Measurements from ENCODE around the gene PLIN5.

The PLIN5 gene, protein sequence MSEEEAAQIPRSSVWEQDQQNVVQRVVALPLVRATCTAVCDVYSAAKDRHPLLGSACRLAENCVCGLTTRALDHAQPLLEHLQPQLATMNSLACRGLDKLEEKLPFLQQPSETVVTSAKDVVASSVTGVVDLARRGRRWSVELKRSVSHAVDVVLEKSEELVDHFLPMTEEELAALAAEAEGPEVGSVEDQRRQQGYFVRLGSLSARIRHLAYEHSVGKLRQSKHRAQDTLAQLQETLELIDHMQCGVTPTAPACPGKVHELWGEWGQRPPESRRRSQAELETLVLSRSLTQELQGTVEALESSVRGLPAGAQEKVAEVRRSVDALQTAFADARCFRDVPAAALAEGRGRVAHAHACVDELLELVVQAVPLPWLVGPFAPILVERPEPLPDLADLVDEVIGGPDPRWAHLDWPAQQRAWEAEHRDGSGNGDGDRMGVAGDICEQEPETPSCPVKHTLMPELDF

DNA sequence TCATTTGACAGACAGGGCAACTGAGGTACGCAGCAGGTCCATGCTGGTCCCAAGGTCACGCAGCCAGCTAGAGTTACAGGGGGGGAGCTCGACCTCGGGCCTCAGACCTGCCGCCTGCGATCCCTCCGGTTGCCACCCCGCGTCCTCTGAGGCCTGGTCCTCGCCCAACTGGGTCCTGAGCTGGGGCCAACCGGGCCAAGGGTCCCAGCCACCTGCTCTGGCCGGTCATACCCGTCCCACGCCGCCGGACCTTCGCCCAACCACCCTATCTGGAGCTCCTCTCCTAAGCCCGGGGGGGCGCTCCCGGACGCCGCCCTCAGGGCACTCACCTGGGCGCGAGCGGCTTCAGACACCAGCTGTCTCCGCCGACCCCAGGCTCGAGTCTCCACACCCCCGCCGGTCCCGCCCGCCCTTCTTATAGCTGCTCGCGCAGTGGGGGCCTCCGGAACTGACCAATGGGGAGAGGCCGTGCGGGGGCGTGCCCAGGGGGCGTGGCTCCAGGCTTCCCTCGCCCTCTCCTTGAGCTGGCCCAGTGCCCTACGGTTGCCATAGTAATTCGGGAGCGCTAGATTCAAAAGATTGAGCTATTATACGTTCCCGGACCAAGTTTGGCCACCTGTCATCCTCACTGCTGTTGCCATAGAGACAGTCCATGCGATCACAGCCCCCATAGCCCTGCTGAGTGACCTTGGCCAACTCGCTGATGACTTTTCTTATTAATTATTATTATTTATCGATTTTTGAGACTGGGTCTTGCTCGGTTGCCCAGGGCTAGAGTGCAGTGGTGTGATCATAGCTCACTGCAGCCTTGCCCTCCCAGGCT, at the start of gene PLIN5:
Gene PLIN5 (minus strand): TSS at position 389 of the 823 bp plus-strand sequence. CDS start 1,150 bp downstream, outside the sequence.
- peak; percentile 71 to 76 for DNase-seq

DNA sequence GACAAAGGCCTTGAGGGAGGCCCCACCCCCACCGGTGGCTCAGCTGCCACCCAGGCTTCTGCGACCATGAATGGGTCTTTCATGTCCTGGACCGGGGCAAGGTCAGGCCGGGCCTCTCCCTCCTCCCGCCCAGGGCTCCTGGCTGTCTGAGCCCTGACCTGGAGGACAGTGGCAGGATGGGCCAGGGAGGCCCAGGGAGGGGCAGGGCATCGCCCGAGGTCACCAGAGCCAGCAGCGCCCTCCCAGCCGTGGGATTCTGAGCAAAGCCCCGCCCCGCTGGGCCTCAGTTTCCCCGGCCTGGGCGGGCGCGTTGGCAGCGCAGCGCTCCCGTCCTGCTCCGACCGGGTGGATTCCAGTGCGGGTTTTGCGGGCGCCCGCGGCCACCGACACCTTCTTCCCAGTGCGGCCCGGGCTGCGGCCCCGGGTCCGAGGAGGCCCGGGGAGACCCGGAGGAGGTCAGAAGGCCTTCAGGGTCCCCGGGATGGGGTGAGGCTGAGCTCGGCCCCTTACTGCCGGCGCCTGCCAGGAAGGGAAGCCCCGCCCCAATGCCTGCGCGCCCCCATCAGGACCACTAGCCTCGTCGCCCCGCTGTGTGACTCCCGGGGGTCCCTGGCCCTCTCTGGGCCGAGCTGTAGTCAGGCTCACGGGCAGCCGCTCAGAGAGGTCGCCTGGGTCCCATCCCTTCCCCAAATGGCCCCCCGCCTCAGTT, 49.1 kb upstream of the PLIN5 start:
- DNase-seq = no peak

DNA sequence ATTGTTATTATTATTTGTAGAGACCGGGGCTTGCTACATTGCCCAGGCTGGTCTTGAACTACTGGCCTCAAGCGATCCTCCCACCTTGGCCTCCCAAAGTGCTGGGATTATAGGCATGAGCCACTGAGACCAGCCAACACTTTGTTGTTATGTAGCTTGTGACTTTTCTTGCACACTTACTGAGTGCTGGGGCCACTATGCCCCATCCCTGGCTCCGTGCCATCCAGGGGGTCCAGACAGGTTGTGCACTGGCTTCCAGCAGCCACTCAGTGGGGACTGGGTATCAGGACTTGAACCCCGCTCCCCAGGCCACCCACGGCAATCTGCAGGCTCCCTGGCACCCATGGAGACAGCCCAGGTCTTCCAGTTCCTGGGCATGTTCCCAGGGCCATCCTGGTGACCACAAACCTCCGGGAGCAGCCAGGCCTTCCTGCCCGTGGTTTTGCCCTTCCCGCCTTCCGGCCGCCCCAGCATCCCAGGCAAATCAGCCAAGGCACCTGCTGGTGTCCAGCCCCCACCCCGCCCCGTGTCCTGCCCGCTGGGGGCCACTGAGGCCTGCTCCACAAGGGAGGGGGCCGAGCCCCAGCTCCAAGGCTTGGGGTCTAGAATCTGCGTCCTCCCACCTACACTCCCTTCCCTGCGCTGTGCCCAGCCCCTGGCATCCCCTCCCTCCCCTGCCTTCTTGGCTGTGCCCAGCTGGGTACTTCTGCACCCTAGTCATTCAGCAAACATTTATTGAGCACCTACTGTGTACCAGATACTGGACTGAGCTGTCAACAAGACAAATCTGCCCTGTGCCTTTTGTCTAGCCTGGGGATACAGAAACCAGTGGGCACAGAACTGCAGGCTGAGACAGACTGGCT, 48.2 kb upstream of the PLIN5 start:
- DNase-seq = no peak

DNA sequence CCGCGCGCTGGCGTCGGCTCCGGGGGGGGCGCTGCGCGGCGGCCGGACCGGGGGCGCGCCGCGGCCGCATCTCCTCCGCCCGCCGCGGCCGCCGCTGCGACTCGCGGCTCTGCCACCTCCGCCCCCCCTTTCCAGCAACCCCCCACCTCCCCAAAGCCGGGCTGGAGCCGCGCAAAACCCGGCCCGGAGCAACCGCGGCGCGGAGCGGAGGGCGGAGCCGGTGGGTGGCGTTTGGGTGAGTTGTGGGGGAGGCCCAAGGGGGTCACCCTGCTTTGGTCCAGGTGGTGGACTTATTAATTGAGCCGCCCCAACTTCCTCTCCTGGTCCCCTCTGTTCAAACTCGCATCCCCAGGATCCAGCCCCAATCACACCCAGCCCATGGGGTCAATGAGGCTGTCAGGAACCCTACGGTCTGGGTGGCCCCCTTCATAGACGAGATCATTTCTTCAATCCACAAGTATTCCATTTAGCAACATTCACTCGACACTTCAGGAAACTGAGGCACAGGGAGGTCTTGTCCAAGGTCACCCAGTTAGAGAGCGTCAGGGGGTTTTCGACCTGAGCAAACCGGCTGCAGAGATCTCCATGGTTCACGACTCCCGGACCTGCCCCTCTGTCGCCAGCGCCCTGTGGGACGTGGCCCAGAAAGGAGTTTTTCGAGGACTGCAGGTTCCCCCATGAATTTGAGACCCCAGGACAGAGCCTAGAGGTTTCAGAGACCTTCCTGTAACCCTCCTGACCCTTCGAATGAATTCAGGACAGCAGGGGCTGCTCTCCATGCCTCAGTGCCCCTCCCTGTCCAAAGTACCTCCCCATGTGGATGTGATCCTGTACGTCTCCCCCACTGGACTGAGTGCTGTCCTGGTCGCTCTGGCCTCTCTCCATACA, 46.9 kb upstream of the PLIN5 start:
- no peak for DNase-seq

DNA sequence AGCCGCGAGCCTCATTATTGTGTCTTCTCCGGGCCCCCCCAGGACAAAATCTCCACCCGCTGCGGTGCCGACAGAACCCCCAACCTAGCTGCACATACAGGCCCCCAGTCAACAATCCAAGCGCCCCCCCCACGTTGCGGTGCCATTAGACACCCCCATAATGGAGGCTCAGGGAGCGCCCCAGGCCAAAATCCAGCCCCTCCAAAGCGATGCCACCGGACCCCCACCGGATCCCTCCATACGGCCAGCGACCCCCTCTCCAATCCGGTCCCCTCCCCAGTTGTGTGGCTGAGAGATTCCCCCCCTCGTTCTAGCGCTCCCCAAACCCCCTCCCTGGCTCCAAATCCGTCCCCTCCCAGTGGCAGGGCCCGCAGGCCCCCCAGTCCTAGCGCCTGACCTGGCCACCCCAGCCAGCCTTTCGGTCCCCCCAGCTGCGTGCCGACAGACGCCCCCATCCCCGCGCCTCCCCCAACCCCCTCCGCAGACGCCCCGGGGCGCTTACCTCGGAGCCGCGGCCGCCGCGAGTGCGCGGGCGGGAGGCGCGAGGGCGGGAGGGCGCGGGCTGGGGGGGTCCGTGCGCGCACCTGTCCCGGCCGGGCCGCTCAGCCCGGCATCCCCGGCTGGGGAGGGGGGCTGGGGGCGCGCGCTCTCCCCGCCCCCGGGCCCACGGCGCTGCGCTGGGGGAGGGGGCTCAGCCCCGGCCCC, 46.1 kb upstream of the PLIN5 start:
- DNase-seq = no peak

DNA sequence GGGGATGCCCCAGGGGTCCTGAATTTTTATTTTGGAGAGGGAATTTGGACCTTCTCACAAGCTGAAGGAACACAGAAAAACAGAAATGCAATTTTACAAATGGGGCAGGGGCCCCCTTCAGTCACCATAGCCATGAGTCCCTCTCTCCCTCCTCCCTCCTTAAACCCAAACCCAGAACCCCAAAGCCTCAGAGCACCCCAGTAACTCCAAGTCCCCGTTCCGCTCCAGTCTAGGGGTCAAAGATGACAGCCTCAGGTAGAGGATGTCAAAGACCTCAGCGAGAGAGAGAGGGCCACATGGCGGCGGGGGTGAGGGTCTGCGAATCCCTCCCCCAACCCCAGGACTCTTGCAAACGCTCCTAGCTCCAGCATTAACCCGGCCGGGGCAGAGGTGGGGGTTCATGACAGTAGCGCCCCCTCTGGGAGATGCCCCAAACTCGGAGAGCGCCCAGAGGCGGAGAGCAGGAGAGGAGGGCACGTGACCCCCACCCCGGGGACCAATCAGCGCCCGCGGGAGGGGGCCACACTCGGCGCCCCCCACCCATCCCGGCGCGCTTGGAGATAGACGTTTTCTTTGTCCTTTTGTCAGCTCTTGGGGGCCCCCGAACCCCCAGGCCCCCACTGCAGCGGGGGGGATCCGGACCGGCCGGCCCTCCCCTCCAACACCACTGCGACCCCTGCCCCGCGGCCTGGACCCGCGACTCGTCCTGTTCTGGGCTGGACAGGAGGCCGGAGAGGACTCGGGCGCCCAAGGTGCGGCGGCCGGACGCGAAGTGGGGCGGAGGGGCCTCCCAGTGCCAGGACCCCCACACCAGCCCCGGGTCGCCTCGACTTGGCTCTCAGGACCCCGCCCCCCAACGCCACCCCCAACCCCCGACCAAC, 45.2 kb upstream of the PLIN5 start:
- no peak for DNase-seq

DNA sequence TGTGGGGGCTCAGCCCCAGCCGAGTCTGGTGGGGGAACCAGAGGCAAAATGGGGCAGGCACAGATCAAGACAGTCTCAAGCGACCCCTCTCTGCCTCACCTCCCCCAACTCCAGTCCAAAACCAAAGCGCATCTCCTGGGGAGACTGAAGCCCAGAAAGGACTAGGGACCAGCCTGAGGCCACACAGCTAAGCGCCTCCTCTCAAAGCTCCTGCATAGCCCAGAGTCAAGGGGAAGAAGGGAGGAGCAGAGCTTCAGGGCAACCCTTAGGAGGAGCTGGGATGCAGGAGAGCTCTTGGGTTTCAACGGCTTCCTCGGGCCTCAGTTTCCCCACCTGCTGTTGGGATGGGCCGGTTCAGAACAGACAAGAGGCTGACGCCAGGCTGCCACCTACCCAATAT, 44.4 kb upstream of the PLIN5 start:
- no peak for DNase-seq

DNA sequence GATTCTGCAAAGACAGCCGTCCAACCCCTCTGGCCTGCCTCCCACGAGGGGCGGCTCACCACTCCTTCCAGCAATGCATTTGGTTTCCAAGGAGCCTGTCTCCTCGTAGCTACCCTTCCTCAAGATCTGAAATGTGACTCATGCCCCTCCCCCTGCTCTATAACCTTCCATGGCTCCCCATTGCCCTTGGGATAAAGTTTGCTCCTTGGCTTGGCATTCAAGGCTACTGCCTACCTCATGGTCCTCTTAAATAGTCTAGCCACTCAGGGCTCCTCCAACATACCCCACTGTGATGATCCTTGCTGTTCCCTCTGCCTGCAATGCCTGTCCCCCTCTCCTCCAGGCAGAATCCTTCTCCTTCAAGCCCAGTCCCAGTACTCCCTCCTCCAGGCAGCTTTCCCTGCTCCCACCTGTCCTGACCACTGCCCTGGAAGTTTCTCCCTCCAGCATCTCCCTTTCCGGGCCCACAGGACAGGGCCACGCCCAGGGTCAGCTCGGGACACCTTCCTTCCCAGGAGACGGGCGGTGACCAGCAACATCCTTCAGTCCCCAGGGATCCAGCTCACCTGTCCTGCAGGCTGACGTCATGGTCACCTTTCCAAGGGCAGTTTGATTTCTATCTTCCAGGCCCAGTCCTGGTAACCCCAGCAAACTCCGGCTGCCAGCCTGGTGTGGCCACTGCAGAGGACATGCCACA, 43.7 kb upstream of the PLIN5 start:
- DNase-seq = no peak

DNA sequence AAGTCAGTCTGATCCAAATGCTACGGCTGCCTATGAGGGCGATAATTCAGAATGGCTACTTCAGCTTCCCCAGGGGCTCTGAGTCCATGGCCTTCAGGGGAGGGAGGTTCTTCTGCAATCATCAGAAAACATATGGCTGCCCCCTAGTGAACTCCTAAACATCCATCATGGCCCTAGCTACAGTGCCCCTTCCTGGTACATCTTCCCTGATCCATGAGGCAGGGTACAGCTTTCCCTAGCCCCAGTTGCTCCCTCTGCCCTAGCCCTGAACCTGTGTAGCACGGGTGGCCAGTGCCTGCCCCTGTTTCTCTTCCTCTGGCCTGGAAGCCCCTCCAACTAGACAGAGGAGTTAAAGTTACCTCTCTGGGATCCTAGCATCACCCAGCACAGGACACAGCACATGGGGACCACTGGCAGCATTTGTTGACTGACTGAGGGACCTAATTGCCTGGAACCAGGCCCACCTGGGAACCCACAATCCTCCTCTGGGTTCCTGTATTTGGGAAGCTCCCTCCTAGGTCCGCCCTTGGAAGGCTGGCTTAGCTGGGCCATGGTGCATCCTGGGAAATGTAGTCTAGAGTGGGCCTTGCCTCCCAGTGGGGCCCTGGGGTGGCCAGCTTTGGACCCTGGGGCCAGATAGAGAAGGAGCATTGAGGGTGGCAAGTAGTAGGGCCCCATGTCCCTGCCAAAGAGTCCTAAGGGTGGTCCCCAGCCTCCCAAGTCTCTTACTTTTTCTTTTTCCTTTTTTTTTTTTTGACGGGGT, 42.2 kb upstream of the PLIN5 start:
- no peak for DNase-seq

DNA sequence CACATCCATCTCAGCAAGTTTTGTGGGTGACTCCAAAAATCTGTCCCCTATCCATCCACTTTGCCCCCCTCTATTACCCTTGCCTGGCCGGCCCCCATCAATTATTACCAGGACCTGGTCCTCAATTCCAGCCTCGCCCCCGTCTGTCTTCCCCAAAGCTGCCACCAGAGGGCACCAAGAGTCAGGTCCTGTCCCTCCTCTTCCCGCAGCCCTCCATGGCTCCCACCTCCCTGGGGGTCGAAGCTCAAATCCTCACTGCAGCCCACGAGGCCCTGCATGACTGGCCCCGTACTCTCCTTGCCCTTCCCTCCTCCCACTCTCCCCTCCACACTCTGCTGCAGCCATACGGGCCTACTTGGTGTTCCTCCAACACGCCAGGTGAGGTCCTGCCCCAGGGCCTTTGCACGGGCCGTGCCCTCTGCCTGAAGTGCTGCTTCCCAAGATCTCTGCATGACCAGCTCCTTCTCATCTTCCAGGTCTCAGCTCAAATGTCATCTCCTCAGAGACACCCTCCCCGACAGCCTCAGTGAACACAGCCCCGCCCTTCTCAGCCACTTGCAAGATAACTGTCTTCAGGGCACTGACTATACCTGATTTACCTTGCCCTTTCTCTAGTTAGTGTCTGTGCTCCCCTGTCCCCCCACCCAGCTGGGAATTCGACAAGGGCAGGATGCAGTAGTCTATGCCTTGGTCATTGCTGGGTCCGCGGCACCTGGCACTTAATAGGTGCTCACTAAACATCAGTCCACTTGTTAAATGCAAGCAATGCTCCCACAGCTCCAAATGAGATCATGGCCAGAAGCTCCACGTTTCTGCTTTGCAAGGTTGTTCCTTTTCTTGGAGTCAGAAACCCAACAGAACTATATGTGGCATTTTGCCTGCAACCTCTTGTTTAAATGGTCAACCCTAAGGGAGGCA, 41.3 kb upstream of the PLIN5 start:
- peak in 1 of 2 experiments; percentile 25 for DNase-seq

DNA sequence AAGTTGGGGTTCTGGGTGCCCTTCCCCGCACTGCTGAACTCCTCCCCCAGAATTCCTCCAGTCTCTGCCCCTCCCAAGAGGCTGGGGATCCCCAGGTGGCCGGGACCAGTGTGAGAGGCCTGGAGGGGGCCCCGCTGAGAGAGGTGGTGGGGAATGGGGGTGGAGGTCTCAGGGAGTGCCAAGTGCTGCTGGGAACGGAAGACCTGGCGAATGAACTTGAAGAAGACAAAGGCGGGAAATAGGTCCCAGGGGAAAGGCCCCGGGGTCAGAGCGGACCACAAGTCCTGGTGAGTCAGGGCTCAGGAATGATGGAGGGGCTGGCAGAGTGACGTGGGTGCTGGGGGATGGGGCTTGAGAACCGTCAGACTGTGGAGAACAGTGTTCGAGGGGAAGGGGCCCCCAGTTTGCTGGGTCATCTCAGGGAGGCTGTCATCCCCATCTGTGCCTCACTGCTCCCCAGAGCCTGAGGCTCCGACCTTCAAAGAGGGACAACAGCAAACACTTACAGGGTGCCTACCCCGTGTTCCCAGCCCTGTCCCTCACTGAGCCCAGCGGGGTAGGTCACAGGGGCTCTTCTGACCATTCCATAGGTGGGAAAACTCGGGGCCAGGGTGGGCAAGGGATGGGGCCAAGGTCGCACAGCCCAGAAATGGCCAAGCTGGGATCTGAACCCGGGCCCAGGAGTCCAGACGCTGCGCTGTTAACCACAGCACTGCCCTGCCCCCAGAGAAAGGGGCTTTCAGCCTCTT, 40.4 kb upstream of the PLIN5 start:
- DNase-seq = no peak

DNA sequence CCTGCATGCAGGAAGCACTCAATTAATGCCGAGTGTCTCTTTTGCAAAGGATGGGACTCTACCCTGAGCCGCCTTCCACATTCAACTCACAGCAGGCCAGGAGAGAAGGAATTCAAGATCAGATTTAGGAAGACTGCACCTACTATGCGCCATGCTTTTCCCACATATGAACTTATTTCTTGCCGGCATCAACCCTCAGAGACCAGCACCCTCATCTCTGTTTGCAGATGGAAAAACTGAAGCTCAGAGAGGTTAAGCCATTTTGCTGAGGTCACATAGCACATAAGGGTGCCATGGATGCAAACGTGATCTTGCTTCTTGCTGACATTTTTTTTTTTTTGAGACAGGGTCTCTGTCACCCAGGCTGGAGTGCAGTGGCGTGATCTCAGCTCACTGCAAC, 38.7 kb upstream of the PLIN5 start:
- DNase-seq = no peak

DNA sequence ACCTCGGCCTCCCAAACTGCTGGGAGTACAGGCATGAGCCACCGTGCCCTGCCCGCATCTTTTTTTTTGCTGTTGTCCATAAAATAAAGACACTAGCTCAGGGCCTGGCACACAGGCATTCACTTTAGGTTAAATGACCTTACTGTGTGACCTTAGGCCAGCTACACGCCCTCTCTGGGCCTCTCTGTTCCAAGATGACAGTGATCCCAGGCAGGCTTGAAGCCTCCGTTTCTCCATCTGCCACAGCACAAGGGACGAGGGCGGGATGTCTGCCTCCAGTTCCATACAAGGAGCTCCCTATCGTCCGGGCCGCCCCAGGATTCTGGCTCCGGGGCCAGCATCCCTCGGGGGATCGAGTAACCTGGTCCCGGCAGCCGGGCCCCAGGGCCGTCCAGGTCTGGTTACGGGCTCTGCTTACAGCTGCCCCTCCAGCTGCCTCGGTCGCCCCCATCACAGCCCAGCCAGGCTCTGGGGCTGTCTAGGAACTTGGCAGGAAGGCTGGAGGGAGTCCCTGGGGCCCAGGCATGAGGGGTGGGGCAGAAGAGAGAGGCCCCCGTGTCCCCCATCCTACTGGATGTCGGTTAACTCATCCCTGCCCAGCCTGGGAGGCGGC, 36.4 kb upstream of the PLIN5 start:
- no peak for DNase-seq

DNA sequence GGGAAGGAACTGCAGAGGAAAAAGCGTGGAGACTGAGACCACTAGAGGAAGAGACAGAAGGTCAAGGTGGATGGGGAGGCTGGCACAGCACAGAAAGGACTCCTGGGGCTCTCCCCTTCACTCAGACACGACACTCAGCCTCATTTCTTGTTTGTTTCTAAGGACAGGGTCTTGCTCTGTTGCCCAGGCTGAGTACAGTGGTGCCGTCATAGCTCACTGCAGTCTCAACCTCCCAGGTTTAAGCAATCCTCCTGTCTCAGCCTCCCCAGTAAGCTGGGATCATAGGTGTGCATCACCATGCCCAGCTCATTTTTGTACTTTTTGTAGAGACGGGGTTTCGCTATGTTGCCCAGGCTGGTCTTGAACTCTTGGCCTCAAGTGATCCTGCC, 35.9 kb upstream of the PLIN5 start:
- no peak for DNase-seq

DNA sequence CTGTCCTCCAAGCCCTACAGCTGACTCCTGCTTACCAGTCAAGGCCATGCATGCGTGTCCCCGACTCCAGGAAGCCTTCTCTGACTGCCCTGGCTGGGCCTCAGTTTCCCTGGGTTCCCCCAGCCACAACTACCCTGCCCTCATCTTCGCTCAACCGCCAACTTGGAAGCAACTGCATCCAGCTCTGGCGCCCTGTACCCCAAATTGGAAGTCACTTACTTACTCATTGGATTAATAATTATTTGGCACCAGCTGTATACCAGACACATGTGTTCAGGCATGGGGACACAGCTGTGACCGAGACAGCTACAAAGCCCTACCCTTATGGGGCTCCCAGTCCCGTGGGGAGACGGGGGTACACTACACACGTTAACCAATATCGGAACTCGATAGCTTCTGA, 35.4 kb upstream of the PLIN5 start:
- no peak for DNase-seq

DNA sequence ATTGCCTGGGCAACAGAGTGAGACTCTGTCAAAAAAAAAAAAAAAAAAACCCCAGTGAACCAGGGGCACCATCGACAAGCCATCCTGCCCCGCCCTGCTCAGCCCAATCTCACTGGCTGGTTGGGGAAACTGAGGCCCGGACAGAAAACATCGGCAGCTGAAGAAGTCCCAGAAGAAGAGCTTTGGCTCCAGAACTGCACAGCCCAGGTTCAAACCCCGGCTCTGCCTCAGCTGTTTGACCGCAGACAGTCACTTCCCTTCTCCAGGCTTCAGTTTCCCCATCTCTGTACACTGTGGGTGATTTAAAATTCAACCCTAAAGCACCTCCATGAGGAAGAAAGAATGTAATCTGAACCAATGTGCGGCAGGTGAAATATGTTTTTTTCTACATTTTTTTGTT, 33.9 kb upstream of the PLIN5 start:
- no peak for DNase-seq
